IPS-11a (cell line): Measurements from ENCODE around the gene CAMTA1.
"Not testable (repeated sequence)": the region's sequence is repeated elsewhere in the genome, so short reads cannot be mapped to it uniquely, and the experiment has no call there.

ENCODE experiments used
- H3K4me3 ChIP-seq: one replicate; pipeline ENCODE4 v1.5.1; 2013; ENCODE audit warnings: low read depth, low read length, control low read depth

The CAMTA1 gene

GRCh38 chr1:6810146-6810734 lies 25.0 kb downstream of the CAMTA1 start:
- H3K4me3 ChIP-seq: not testable (repeated sequence)

- H3K4me3 ChIP-seq: no peak overlapping the region
These were observed 26.3 kb downstream of the CAMTA1 start for GRCh38 chr1:6811583-6811982.

- no peak overlapping the region for H3K4me3 ChIP-seq
These were observed 27.9 kb downstream of the CAMTA1 start for GRCh38 chr1:6813165-6813564.

- H3K4me3 ChIP-seq: no peak overlapping the region
These were observed 30.5 kb downstream of the CAMTA1 start for GRCh38 chr1:6815726-6816125.

GRCh38 chr1:6819246-6820040 lies 34.2 kb downstream of the CAMTA1 start:
- H3K4me3 ChIP-seq: no peak overlapping the region

GRCh38 chr1:6820899-6821298 lies 35.6 kb downstream of the CAMTA1 start:
- H3K4me3 ChIP-seq: no peak overlapping the region

GRCh38 chr1:6822530-6823359 lies 37.5 kb downstream of the CAMTA1 start:
- H3K4me3 ChIP-seq: no peak overlapping the region

- no peak overlapping the region for H3K4me3 ChIP-seq
These were observed 38.5 kb downstream of the CAMTA1 start for GRCh38 chr1:6823793-6824192.

GRCh38 chr1:6824665-6825368 lies 39.6 kb downstream of the CAMTA1 start:
- H3K4me3 ChIP-seq: no peak overlapping the region

GRCh38 chr1:6825828-6826227 lies 40.6 kb downstream of the CAMTA1 start:
- no peak overlapping the region for H3K4me3 ChIP-seq

- H3K4me3 ChIP-seq: no peak overlapping the region
These were observed 41.8 kb downstream of the CAMTA1 start for GRCh38 chr1:6827079-6827478.

- H3K4me3 ChIP-seq: no peak overlapping the region
These were observed 42.4 kb downstream of the CAMTA1 start for GRCh38 chr1:6827630-6828165.

GRCh38 chr1:6831366-6831765 lies 46.1 kb downstream of the CAMTA1 start:
- H3K4me3 ChIP-seq: no peak overlapping the region

- H3K4me3 ChIP-seq: not testable (repeated sequence)
These were observed 46.8 kb downstream of the CAMTA1 start for GRCh38 chr1:6832006-6832405.

GRCh38 chr1:6832531-6833188 lies 47.4 kb downstream of the CAMTA1 start:
- H3K4me3 ChIP-seq: no peak overlapping the region

GRCh38 chr1:6833804-6834203 lies 48.5 kb downstream of the CAMTA1 start:
- H3K4me3 ChIP-seq: no peak overlapping the region

- no peak overlapping the region for H3K4me3 ChIP-seq
These were observed 49.1 kb downstream of the CAMTA1 start for GRCh38 chr1:6834366-6834765.

- H3K4me3 ChIP-seq: no peak overlapping the region
These were observed 49.9 kb downstream of the CAMTA1 start for GRCh38 chr1:6835139-6835538.

- no peak overlapping the region for H3K4me3 ChIP-seq
These were observed 57.0 kb downstream of the CAMTA1 start for GRCh38 chr1:6842301-6842700.

- not testable (repeated sequence) for H3K4me3 ChIP-seq
These were observed 60.5 kb downstream of the CAMTA1 start for GRCh38 chr1:6845786-6846185.
